HG02938 (cell line): Measurements from ENCODE around the gene SLC6A3.
"Not testable (repeated sequence)": the region's sequence is repeated elsewhere in the genome, so short reads cannot be mapped to it uniquely, and the experiment has no call there.

Source experiments
- ATAC-seq: cut with Tn5 transposase; IDR thresholded peaks from one replicate; pipeline ENCODE4 v1.9.1; 2021; ENCODE audit warnings: mild to moderate bottlenecking, moderate library complexity; ENCODE audit not compliant: unreplicated experiment

SLC6A3 gene

DNA sequence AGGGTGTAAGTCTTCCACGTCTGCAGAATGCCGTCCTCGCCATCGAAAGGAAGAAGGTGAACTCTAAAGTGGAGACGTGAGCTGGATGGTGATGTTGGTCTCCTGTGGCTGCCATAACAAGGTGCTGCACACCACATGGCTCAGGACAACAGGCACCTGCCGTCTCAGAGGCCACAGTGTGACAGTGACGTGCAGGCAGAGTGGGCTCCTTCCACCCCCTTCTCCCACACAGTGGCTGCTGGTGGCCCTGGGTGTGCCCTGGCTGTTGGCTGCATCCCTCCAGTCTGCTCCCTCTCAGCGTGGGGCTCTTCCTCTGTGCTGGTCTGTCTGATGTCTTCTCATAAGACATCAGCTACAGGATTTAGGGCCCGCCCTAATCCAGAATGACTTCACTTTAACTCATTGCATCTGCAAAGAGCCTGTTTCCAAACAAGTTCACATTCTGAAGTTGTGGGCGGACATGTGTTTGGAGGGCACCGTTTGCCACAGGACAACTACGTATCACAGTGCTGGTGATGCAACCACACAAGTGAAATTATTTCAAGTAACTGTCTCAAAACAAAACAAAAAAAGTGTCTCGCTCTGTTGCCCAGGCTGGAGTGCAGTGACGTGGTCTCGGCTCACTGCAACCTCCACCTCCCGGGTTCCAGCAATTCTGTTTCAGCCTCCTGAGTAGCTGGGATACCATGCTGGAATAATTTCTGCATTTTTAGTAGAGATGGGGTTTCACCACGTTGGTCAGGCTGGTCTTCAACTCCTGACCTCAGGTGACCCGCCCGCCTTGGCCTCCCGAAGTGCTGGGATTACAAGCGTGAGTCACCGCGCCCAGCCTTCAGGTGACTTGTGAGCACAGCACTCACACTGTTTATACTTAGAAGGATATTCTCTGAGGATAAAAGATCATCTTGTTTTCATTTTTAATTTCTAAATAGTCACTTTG, 69.1 kb downstream of the SLC6A3 start:
- ATAC-seq = no peak

DNA sequence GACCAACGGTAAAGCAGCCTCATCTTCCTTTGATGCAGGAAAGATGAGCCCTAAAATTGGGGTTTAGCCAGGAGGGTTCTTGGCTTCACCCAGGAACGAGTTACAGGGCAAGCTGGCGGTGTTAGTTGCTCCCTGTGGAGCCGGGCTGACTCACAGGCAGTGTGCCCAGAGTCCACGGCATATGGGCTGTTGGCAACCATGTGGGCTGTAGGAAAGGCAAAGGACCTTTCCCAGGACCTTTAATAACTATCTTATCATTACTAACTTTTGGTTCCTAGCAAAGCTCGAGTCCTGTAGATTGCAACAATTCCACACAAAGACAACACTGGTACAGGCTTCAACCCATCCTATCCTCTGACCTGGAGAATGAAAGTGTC, 70.6 kb downstream of the SLC6A3 start:
- no peak for ATAC-seq

DNA sequence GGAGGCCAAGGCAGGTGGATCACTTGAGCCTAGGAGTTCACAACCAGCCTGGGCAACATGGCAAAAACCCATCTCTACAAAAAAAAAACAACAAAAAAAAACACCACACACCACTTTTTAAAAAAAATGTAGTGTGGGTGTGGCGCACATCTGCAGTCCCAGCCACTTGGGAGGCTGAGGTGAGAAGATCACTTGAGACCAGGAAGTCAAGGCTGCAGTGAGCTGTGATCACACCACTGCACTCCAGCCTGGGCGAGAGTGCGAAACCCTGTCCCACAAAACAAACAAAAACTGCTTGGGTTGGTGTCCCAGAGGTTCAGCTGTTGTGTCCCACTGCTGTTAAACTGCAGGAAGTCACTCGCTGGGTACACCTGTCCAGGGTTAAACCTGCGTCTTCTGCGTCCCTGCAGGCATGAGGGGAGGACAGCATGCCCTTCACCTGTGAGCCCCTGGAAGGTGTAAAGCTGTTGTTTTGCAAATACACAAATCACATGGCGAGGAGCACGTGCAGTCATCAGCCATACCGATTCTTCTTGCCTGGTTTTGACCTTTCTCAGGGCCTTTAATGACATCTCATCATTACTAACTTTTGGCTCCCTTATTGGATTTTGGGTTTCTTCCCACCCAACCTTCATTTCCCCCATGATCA, 71.1 kb downstream of the SLC6A3 start:
- ATAC-seq = no peak

DNA sequence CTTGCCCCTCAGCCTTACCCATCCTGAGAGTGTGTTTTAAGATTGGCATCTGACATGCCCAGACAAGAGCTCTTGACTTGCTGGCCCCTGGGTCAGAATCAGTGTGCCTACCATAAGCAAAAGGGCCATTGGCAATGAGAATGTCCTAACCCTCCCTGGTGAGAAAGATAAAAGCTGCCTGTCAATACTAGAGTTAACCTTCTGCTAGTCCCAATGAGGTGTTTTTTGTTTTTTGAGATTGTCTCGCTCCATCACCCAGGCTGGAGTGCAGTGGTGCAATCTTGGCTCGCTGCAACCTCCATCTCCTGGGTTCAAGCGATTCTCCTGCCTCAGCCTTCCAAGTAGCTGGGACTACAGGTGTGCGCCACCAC, 73.3 kb downstream of the SLC6A3 start:
- ATAC-seq = not testable (repeated sequence)

DNA sequence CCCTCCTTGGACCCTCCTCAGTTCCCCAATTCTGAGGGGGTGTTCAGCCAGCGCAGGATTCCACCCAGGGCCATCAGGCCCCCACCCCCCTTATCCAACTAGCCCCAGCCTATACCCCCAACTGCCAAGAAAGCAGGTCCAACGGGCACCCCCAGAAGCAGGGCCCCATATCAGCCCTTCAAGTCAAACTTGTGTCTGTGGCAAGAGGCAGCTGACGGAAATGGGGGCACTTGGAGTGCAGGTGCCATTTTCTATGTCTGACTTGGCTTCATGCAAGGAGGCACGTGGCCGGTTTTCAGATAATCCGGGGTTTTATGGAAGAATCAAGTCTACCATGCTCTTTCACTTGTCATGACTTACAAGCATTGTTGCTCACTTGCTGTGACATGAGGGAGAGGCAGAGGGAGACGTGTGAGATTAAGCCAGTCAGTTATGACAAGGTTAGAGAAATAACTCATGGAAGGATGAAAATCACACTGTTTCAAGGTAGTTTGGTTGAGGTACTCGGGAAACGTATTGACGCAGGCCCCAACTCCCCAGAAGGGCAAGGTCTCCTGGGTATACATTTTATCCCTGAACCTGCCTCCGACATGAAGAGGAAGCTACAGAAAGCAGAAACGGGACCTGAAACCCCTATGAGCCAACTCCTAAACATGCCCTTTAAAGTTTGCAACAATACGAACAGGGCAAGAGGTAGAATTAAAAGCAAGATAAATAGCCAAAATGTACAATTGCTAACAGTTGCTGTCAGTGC, 73.8 kb downstream of the SLC6A3 start:
- ATAC-seq = no peak

DNA sequence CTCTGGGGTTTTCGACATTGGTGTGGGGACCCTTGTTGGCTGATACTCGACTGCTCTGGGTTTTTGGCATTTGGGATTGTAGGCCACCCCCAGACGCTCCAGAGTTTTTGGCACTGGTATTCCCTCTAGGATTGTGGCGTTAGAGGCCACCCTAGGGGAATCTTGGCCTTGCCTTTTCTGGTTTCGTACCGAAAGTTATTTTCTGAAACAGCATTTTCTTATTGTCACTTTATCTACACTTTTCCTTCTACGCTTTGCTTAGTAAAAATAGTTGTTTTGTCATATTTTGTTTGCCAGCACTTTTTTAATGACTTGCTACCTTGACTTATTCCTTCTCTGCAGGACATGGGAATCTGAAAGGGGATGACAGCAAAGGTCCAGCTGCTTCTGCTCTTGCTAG, 75.2 kb downstream of the SLC6A3 start:
- no peak for ATAC-seq

DNA sequence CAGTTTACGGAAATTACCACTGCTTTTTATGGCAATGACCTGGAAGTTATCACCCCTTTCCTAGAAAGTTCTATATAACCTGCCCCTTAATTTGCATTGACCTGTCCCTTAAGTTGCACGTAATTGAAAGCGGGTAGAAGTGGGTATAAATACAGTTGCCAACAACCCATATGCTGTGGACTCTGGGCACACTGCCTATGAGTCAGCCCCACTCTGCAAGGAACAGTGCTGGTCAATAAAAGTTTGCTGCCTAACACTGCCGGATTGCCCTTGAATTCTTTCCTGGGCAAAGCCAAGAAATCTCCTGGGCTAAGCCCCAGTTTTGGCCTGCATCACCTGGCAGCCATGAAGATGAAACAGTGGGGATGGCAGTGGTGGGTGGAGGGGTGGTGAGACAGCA, 76.5 kb downstream of the SLC6A3 start:
- no peak for ATAC-seq

DNA sequence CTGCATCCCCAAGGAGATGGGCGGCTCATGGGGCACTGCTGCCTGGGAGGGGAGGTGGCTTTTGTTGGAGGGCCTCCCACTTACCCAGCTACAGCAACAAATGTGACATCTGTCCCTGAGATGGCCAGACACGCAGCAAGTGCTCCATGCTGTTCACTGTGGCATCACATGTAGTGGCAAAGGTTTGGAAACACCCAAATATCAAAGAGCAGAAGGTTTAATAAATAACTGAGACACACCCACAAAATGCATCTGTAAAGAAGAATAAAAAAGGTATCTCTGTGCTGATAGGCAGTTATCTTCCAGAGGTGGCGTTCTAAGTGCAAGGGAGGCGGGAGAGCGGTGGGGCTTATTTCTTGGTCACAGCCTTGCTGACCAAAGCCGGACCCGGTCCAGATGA, 77.0 kb downstream of the SLC6A3 start:
- ATAC-seq = no peak

DNA sequence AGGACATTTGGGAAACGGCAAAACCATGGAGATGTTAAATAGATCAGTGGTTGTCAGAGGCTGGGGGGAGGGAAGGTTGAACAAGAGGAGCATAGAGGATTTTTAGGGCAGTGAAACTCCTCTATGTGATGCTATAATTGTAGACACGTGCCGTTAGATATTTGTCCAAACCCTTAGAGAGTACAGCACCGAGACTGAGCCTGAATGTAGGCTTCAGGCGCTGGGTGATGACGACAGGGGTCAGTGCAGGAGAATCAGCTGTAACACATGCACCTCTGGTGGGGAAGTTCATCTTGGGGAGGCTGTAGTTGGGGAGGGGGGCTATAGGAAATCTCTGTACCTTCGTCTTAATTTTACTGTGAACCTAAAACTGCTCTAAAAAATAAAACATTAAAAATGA, 78.1 kb downstream of the SLC6A3 start:
- ATAC-seq = no peak

DNA sequence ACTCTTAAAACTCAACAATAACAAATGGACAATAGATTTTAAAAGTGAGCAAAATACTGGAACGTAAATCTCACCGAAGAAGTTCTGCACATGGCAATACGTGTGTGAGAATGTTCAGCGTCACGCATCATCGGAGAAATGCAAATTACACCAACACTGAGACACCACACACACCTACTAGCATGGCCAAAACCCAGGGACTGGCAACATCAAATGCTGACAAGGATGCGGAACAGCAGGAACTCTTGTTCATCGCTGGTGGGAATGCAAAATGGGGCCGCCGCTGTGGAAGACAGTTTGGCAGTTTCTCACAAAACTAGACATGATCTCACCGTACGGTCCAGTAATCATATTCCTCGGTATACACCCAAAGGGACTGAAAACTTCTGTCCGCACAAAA, 78.7 kb downstream of the SLC6A3 start:
- ATAC-seq = no peak

DNA sequence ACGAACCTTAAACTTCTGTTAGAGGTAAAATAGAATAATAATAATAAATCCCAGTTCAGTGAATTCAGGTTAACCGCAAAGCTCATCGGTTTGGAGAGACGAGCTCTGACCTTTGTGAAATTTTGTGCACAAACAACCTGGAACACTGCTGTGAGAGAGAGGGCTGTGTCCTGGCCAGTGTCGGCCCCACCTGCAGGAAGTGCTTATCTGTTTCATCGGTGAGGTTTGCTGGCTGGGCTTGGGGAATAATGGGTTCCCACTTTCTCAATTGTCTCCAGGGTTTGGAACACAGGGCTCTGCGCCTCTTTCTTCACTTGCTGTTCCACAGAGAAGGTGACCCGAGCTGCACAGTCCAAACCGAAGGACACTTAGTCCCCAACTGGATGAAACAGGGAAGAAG, 81.0 kb downstream of the SLC6A3 start:
- ATAC-seq = no peak

DNA sequence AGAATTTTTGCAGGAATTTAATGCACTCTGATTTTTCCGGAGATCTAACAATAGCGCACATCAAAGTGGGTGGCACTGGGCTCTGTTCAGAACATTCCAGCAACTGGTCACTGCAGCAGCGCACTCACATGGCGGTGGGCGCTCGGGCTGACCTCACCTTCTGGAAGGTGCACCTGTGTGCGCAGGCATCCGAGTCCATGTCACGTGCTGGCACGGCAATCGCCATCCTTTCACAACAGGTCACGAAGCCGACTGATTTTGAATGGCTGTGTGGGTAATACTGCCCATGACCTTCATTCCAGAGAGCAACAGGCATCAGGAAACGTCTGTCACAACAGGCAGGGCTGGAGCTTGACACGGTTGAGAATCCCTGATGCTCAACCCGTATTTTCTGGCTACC, 81.7 kb downstream of the SLC6A3 start:
- no peak for ATAC-seq

DNA sequence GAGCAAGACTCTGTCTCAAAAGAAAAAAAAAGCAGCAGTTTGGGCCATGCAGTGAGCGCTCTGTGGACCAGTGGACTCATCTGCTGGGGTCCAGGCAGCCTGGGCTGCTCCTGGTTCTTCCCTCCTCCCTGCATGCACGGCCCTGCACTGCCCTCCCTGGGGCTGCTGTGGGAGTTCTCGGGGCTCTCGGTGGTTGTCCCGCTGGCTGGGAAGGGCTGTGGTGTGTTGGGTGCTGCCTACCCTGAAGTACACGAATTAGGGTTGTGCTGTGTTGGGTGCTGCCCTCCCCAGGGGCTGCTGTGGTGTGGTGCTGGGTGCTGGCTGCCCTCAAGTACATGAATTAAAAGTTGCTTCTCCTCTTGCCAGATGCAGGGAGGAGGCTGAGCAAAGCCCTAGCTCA, 82.1 kb downstream of the SLC6A3 start:
- ATAC-seq = no peak

DNA sequence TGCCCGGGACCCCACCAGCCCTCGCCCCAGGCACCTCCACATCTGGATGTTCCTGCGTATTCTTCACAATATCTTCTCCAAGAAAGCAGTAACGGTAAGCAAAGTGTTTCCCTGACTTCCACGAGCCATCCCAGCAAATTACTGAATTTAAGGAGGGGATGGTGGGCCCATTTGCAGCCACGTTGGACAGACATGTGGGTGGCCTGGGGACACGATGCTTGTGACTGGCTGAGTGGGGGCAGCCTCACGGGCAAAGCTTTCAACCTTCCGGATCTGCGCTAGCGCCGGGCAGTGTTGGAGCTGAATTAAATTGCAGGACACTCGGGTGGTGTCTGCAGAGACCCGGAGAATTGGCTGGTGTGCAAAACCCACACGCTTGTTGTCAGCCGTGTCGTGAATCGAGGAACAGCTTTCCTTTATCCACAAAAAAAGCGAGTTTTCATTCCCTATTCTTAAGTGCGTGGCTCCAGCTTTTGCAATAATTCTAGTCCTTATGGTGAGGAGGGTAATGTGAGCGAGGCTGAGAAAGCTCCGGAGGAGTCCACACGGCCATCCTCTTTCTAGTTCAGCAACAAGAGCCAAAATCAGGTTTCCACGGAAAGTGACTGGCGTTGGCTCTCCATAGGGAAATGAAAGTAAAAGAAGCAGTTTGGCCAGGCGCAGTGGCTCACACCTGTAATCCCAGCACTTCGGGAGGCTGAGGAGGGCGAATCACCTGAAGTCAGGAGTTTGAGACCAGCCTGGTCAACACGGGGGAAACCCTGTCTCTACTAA, 82.8 kb downstream of the SLC6A3 start:
- ATAC-seq = no peak

DNA sequence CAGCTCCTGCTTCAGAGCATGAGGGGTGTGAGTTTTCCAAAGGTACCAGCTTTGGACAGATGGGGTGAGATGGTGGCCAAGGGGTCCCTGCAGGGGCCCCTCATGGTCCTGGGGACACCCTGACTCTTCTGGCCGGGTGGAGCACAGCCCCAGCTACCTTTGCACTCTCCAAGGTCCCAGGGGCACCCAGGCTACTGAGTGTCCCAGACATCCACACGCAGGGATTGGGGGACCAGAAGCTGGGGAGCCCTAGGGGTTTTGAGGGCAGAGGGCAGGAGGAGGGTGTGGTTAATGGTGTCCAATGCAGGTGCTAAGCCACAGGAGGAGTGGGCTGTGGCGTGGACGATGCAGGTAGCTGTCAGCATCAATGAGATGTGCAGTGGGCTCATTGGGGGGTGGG, 84.4 kb downstream of the SLC6A3 start:
- no peak for ATAC-seq

DNA sequence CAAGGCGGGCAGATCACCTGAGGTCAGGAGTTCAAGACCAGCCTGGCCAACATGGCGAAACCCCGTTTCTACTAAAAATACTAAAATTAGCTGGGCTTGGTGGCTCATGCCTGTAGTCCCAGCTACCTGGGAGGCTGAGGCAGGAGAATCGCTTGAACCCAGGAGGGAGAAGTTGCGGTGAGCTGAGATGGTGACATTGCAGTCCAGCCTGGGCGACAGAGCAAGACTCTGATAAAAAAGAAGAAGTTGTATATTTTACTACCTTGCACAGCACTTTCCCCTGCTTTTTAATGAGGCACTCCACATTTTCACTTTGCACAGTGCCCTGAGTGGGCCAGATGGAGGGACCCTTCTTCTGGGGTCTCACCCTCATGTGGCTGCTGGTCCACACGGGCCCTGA, 84.9 kb downstream of the SLC6A3 start:
- not testable (repeated sequence) for ATAC-seq

DNA sequence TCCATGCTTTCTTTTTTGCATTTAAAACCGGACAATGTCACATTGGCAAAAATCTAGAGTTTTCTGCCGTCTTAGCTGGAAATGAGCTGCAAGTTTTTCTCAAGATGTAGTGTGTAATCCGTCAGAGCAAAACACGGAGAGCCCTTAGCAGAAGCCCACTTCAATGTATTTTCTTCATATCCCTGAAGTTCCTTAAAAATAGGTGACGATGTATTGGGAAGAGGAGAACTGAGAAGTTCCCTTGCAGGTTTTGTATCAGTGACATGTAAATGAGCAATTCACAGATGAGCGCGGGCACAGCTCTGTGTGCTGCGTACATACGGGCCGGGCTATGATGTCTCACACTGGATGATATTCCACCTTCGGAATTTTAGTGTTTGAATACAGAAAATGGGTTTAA, 85.5 kb downstream of the SLC6A3 start:
- ATAC-seq = no peak

DNA sequence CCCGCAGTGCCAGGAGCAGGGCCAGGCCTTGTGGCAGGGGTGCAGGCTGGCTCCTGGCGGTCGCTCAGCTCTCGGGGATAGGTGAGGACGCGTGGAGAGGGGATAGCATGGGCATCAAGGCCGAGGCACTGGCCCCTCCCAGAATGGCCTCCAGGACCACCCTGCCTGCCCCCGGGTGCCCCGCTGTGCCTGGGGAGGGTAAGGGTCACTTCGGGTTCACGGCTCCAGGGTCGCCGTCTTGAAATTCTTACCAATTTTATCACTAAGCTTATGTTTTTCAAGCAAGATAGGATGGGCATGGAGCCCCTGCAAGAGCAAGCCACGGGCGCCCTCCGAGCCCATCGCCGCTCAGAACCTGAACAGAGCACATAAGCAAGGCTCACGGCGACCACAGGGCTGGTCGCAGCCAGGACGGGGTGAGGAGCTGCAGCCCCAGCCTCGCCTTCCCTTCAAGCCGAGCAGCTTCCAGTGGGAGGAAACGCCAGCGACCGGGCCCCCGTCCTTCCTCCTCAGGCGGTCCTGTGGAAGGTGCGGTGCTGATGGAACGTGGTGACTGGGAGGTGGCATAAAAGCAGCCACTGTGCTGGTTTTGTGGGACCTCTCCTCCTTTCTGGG, 86.1 kb downstream of the SLC6A3 start:
- no peak for ATAC-seq

DNA sequence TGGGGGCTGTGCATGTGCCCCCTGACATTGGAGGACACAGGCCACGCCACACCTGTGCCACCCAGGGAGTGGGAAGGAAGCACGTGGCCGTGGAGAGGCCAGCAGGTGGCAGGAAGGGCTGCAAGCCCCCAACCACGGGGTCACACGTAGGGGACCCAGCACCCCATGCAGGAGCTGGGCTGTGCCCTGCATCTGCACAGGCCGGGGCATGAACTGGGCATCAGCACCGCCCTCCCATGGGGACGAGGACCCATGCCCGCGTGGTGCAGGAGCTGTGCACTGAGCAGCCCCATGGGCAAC, 86.6 kb downstream of the SLC6A3 start:
- no peak for ATAC-seq

DNA sequence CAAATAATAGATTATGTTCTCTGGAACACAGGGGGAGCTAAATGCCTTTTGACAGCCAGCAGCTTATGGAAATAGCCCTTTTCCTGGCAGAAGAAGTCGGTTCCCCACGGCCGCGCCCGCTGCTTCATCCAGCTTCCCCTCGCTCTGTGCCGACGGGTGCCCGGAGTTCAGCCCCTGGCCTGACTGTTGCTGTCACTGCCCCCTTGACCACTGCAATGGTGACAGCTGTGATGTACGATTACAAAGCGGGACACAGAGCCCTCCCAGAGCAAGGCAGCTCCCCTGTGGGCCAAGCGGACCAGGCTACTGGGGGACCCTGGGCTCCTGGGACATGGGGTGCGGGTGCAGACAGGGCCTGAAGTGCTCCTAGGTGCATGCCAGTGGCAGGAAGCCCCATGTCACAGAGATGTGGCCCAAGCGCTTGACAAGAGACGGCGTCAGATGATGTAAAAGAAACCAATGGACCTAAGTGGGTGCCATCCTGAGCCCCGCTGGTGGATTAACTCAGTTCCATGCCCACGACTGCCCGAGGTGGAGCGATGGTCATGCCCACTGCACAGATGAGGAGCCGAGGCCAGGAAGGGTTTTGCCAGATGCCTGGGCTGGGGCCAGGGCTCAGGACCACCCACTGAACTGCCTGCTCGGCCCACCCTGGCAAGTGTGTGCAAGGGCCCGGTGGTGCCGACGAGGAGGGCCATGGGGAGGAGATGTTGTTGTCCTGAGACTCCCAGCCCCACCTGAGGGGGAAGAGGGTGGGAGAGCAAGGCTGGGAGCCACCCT, 87.1 kb downstream of the SLC6A3 start:
- no peak for ATAC-seq
